ENCODE results near the gene MYRF. TPM values are rescaled to one million over a fixed set of nuclear protein-coding genes. Genes with fewer than 3 reads are reported as not detected.

Gene MYRF
- total RNA-seq, 4 donors from 2014 or later = 0.09 to 0.95 (median 0.22) TPM; not detected in 1

DNA sequence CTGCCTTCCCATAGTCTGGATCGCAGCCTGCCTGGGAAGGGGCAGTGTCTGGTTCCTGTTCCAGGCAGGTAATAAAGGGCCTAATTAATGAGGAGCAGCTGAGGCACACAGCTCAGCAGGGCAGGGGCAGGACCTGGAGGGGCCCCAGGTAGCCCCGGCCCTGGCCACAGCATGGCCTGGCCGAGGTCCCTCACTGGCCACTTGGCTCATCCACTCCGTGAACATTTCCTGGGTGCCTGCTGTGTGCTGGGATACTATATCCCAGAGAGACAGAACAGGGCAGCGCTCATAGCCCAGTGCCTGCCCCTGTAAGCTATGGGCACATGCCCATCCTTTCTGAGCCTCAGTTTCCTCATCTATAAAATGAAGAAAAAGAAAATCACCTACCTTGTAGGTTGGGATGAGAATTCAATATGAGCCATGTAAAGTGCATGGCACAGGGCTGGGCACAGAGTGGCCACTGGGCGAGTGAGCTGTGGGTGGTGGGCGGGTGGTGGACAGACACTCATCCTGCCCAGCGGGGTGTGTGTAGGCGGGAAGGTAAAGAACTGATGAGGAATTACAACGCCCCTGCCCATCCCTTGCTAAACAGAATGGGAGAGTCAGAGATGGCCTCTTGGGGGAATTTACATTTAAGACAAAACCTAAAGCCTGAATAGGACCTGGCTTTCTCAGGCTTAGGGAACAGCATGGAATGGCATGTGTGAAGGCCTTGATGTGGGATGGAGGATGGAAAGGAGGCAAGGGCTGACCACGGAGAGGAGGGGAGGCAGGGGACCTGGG is 9.2 kb downstream of the MYRF start:
- TF ChIP-seq POLR2A (IDR thresholded peaks at IDR 0.05) (no peak), CTCF (IDR thresholded peaks at IDR 0.05) (no peak)
- no peaks in the 10 kb centered on the region for H3K9me3 ChIP-seq
- no peak overlapping the region for H3K4me3 ChIP-seq
- peaks cover 0 to 6% (median 0%) of the 10 kb centered on the region in 3 donors for H3K4me1 ChIP-seq
- H3K27me3 ChIP-seq = peaks cover 0 to 54% (median 0%) of the 10 kb centered on the region in 4 donors
- intact Hi-C loops (cut with DNase I) = no loop called here
- H3K36me3 ChIP-seq = no peaks in the 10 kb centered on the region
- 70 to 77% methylated on average over 6 to 10 of the region's 11 CpGs for WGBS, 2 donors
- no peak overlapping the region for H3K27ac ChIP-seq
- no peak for DNase-seq

DNA sequence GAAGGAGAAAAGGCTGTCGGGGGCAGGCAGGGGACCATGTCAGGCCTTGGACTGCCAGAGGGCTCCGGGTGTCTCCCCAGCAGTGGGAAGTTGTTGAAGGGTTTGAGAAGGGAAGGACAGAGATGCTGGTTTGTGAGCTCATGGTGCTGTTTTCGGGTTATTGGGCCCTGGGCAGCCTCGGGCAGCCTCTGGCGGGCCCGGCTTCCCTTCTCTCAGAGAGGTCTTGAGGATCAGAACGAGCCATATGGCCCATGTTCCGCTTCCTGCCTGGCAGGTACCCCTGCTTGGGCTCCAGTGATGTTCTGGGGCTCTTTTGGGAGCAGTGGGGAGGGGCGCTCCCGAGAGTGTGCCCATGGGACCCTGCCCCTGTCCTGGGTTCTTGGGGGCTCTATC is 9.8 kb downstream of the MYRF start:
- peaks cover 0 to 54% (median 0%) of the 10 kb centered on the region in 4 donors for H3K27me3 ChIP-seq
- intact Hi-C loops (cut with DNase I) = no loop called here
- H3K4me3 ChIP-seq = no peak overlapping the region
- DNase-seq = no peak
- no peak overlapping the region for H3K27ac ChIP-seq
- no peaks in the 10 kb centered on the region for H3K9me3 ChIP-seq
- no peak for TF ChIP-seq POLR2A (IDR thresholded peaks at IDR 0.05)
- no peak for TF ChIP-seq CTCF (IDR thresholded peaks at IDR 0.05)
- H3K36me3 ChIP-seq = no peaks in the 10 kb centered on the region
- 55 to 71% methylated on average over 3 to 7 of the region's 10 CpGs for WGBS, 2 donors
- H3K4me1 ChIP-seq = no peaks in the 10 kb centered on the region

DNA sequence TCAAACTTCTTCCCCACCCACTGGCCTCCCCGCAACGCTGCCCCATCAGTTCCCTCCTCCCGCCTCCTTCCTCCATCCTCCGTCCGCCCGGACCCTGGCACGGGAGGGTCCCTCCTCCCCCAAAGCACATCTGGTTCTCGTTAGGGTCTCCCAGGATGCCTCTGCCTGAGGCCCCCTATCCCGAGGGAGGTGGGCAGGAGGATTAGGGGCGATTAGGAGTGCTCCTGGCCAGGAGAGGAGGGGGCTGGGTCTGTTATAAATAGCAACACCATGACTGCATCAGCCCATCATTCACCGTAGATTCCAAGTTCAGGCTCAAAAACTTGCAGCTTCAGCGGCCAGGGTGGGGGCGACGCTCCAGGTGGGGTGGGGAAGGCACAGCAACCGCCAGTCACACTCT is 10.4 kb downstream of the MYRF start:
- DNase-seq = no peak

GRCh38 chr11:61763930-61764605 is 11.6 kb downstream of the MYRF start:
- TF ChIP-seq CTCF (IDR thresholded peaks at IDR 0.05) = no peak
- TF ChIP-seq POLR2A (IDR thresholded peaks at IDR 0.05) = no peak
- WGBS, 2 donors = 60 to 62% methylated on average over 9 to 12 of the region's 23 CpGs
- Histone ChIP-seq H3K27me3 (peaks cover 0 to 55% (median 0%) of the 10 kb centered on the region in 4 donors), H3K4me3 (no peak overlapping the region), H3K4me1 (no peaks in the 10 kb centered on the region), H3K27ac (no peak overlapping the region), H3K9me3 (no peaks in the 10 kb centered on the region), H3K36me3 (no peaks in the 10 kb centered on the region)
- DNase-seq = no peak
- intact Hi-C loops (cut with DNase I) = no loop called here

More for the DNA sequence above, 10.4 kb downstream of the MYRF start:
- no peaks in the 10 kb centered on the region for H3K36me3 ChIP-seq
- 20 to 48% methylated on average over 1 to 12 of the region's 15 CpGs for WGBS, 2 donors
- intact Hi-C loops (cut with DNase I) = no loop called here
- peaks cover 0 to 54% (median 0%) of the 10 kb centered on the region in 4 donors for H3K27me3 ChIP-seq
- no peak overlapping the region for H3K27ac ChIP-seq
- H3K9me3 ChIP-seq = no peaks in the 10 kb centered on the region
- no peaks in the 10 kb centered on the region for H3K4me1 ChIP-seq
- TF ChIP-seq POLR2A (IDR thresholded peaks at IDR 0.05) (no peak), CTCF (IDR thresholded peaks at IDR 0.05) (no peak)
- H3K4me3 ChIP-seq = no peak overlapping the region

DNA sequence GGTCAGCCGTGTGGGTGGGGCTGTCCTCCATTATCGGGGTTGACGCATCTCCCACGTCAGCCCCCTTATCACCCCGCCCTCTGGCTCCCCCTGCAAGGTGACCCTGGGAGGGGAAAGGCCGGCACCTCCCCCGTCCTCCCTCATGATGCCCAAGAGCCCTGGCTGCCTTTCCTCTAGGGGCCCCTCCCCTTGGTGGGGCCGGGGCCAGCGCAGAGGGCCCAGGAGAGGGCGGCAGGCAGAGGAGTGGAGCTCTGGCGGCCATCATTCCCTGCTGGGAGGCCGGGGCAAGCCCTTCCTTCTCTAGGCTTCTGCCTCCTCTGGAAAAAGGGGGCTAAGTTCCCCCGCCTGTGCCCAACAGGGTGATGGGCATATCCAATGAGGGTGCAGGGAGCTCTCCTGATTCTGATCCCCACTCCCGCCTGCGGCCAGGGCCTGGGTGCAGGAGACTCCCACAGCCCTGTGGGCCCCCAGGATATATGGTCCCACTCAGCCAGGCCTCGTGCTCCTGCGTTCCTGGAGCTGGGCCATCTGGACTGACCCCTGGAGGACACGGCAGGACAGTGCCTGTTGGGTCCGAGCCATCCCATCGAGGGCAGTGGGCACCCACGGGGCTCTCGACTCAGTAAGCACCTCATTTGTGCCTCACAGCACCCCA is 12.3 kb downstream of the MYRF start:
- no peak for TF ChIP-seq CTCF (IDR thresholded peaks at IDR 0.05)
- no peak for TF ChIP-seq POLR2A (IDR thresholded peaks at IDR 0.05)
- intact Hi-C loops (cut with DNase I) = no loop called here
- WGBS, 2 donors = 28% methylated on average over 4 of the region's 22 CpGs; no CpG with 5 or more reads in 1 of the 2 donors
- Histone ChIP-seq H3K27ac (no peak overlapping the region), H3K4me1 (no peaks in the 10 kb centered on the region), H3K4me3 (no peak overlapping the region), H3K9me3 (no peaks in the 10 kb centered on the region), H3K27me3 (peaks cover 0 to 62% (median 0%) of the 10 kb centered on the region in 4 donors), H3K36me3 (no peaks in the 10 kb centered on the region)
- DNase-seq = no peak
